Measurements from ENCODE around the gene ISY1.

The ISY1 gene

DNA sequence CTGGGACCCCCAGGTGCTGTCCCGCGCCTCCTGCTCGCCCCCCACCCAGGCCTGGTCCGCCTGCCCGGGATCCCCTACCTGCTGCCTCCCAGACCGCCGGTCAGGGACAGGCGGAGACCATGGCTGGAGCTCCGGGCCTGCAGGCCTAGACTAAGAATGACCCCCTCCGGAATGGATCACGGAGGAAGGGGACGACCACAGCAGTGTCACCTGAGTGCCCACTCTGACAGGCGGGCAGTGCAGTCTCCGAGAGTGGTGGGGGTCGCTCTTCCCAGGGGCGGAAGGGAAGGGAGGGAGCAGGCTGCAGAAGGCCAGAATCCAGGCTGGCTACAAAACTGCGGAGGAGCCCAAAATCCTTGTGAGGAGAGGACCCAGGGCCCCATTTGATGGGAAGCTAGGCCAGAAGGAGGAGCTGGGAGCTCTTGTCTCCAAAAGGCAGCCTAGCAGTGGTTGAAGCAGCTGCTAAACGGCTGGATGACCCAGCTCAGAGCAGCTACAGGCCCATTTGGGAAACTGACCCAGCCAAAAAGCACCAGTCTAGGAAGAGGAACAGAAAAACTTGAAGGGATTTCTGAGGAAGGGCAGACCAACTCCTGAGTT, 38.4 kb downstream of the ISY1 start:
- TF ChIP-seq EZH2phosphoT487 (IDR thresholded peaks at IDR 0.05; ENCODE audit: borderline replicate concordance), result no peak
- TF ChIP-seq, protein P1, sequence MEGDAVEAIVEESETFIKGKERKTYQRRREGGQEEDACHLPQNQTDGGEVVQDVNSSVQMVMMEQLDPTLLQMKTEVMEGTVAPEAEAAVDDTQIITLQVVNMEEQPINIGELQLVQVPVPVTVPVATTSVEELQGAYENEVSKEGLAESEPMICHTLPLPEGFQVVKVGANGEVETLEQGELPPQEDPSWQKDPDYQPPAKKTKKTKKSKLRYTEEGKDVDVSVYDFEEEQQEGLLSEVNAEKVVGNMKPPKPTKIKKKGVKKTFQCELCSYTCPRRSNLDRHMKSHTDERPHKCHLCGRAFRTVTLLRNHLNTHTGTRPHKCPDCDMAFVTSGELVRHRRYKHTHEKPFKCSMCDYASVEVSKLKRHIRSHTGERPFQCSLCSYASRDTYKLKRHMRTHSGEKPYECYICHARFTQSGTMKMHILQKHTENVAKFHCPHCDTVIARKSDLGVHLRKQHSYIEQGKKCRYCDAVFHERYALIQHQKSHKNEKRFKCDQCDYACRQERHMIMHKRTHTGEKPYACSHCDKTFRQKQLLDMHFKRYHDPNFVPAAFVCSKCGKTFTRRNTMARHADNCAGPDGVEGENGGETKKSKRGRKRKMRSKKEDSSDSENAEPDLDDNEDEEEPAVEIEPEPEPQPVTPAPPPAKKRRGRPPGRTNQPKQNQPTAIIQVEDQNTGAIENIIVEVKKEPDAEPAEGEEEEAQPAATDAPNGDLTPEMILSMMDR (conservative IDR thresholded peaks at IDR 0.05; ENCODE audit: low read length), result no peak
- no peak overlapping the region for H3K9ac ChIP-seq (ENCODE audit: low read depth, low read length, poor library complexity, severe bottlenecking)
- H3K4me3 ChIP-seq (ENCODE audit: low read length, poor library complexity, severe bottlenecking), result no peak overlapping the region

DNA sequence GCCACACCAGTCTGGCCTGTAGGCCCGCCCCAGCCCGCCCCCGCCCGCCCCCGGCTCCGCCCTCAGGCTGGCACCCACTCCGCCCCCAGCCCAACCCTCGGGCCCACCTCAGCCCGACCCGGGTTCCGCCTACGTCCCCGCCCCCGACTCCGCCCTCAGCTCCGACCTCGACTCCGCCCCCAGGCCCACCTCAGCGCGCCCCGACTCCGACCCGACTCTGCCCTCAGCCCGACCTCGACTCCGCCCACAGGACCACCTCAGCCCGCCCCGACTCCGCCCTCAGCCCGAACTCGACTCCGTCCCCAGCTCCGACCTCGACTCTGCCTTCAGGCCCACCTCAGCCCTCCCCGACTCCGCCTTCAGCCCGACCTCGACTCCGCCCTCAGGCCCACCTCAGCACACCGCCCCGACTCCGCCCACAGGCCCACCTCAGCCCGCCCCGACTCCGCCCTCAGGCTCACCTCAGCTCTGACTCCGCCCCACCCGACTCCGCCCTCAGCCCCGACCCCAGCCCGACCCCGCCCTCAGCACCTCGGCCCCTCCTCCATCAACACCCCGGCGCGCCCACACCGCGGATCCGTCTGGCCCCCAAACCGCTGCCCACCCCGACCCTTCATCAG, 39.0 kb downstream of the ISY1 start, which contains the start of gene RAB43:
Gene RAB43, minus strand, starts transcription at position 13 of the 620 bp plus-strand sequence. CDS start 315 bp downstream, outside the sequence.
- Histone ChIP-seq H3K79me2 (ENCODE audit: insufficient read depth, low read length) (peaks cover 33% of the 10 kb centered on the region), H3K4me3 (ENCODE audit: low read length, poor library complexity, severe bottlenecking) (peak within 1 kb of the TSS; percentile 80), H3K27me3 (ENCODE audit: insufficient read depth, low read length, poor library complexity, severe bottlenecking) (no peaks in the 10 kb centered on the region), H3K9ac (ENCODE audit: low read depth, low read length, poor library complexity, severe bottlenecking) (peak within 1 kb of the TSS; percentile 87), H2AFZ (ENCODE audit: low read length) (peak within 1 kb of the TSS; percentile 57; the same call in 1 of the 2 replicates), H4K20me1 (ENCODE audit: insufficient read depth, low read length, poor library complexity, severe bottlenecking) (peaks cover 5% of the 10 kb centered on the region), H3K4me2 (ENCODE audit: low read depth, low read length, poor library complexity, severe bottlenecking) (peak within 1 kb of the TSS; percentile 77), H3K4me1 (ENCODE audit: insufficient read depth, low read length, poor library complexity, severe bottlenecking) (peaks cover 46% of the 10 kb centered on the region), H3F3A (ENCODE audit: low read depth) (peaks cover 15% of the 10 kb centered on the region), H3K9me2 (replicated peaks; ENCODE audit: low read depth, low read length) (no peaks in the 10 kb centered on the region), H3K9me3 (ENCODE audit: insufficient read depth, low read depth, low read length) (no peaks in the 10 kb centered on the region), H3K36me3 (ENCODE audit: insufficient read depth, low read length) (peaks cover 1% of the 10 kb centered on the region; the same call in 1 of the 2 replicates)
- TF ChIP-seq, protein P1 (conservative IDR thresholded peaks at IDR 0.05; ENCODE audit: low read length), result no peak
- TF ChIP-seq EZH2phosphoT487 (IDR thresholded peaks at IDR 0.05; ENCODE audit: borderline replicate concordance), result no peak

More for the DNA sequence above, 38.4 kb downstream of the ISY1 start:
- no peaks in the 10 kb centered on the region for H4K20me1 ChIP-seq (ENCODE audit: insufficient read depth, low read length, poor library complexity, severe bottlenecking)
- H3K4me1 ChIP-seq (ENCODE audit: insufficient read depth, low read length, poor library complexity, severe bottlenecking), result peaks cover 41% of the 10 kb centered on the region
- H3F3A ChIP-seq (ENCODE audit: low read depth), result peaks cover 15% of the 10 kb centered on the region
- H3K4me2 ChIP-seq (ENCODE audit: low read depth, low read length, poor library complexity, severe bottlenecking), result peak overlapping the region; percentile 44
- no peaks in the 10 kb centered on the region for H3K9me3 ChIP-seq (ENCODE audit: insufficient read depth, low read depth, low read length)
- peaks cover 27% of the 10 kb centered on the region for H3K79me2 ChIP-seq (ENCODE audit: insufficient read depth, low read length)
- H3K27me3 ChIP-seq (ENCODE audit: insufficient read depth, low read length, poor library complexity, severe bottlenecking), result no peaks in the 10 kb centered on the region
- H3K36me3 ChIP-seq (ENCODE audit: insufficient read depth, low read length), result peaks cover 7% of the 10 kb centered on the region; the same call in 1 of the 2 replicates
- H3K9me2 ChIP-seq (replicated peaks; ENCODE audit: low read depth, low read length), result no peaks in the 10 kb centered on the region
- H2AFZ ChIP-seq (ENCODE audit: low read length), result no peak overlapping the region

DNA sequence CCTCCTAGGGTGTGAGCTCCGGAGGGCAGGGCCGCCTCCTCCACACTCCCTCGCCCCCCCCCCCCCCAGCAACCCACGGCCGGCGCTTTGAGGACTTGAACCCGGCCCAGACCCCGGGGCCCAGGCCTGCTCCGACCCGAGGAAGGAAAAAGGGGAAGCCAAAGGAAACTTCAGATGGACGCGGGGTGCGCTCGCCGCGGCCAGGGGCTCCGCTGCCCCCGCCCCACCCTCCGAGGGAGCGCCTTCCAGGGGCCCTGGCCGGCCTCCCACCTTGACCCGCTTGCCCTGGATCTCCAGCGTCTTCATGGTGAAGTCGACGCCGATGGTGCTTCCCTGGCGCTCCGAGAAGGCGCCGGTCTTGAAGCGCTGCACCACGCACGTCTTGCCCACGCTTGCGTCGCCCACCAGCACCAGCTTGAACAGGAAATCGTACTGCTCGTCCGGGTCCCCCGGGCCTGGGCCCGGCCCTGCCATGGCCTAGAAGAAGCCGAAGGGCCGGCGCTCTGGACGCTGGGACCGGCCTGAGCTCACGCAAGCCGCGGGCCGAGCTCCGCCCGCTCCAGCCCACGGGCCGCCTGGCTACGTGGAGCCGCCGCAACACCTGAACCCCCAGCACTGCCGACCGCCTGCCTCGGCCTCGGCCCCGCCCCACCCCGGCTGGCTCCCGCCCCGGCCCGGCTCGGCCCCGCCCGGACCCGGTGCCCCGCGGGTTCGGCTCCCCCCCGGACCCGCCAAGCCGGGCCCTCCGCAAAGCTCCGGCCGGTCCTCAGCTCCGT, 39.7 kb downstream of the ISY1 start:
- Histone ChIP-seq H3K4me3 (ENCODE audit: low read length, poor library complexity, severe bottlenecking) (peak overlapping the region; percentile 80), H4K20me1 (ENCODE audit: insufficient read depth, low read length, poor library complexity, severe bottlenecking) (peaks cover 5% of the 10 kb centered on the region), H2AFZ (ENCODE audit: low read length) (peak overlapping the region; percentile 57; the same call in 1 of the 2 replicates), H3K36me3 (ENCODE audit: insufficient read depth, low read length) (no peaks in the 10 kb centered on the region), H3K4me2 (ENCODE audit: low read depth, low read length, poor library complexity, severe bottlenecking) (peak overlapping the region; percentile 77), H3K9me2 (replicated peaks; ENCODE audit: low read depth, low read length) (no peaks in the 10 kb centered on the region), H3K9me3 (ENCODE audit: insufficient read depth, low read depth, low read length) (no peaks in the 10 kb centered on the region), H3K79me2 (ENCODE audit: insufficient read depth, low read length) (peaks cover 38% of the 10 kb centered on the region), H3F3A (ENCODE audit: low read depth) (peaks cover 15% of the 10 kb centered on the region), H3K4me1 (ENCODE audit: insufficient read depth, low read length, poor library complexity, severe bottlenecking) (peaks cover 52% of the 10 kb centered on the region), H3K27me3 (ENCODE audit: insufficient read depth, low read length, poor library complexity, severe bottlenecking) (no peaks in the 10 kb centered on the region), H3K9ac (ENCODE audit: low read depth, low read length, poor library complexity, severe bottlenecking) (peak overlapping the region; percentile 87)
- TF ChIP-seq, protein P1 (conservative IDR thresholded peaks at IDR 0.05; ENCODE audit: low read length), result no peak
- TF ChIP-seq EZH2phosphoT487 (IDR thresholded peaks at IDR 0.05; ENCODE audit: borderline replicate concordance), result no peak

Measured in Loucy (cell line).